Panc1 (cell line): ENCODE data around the gene C19orf38. TPM values are rescaled to one million over a fixed set of nuclear protein-coding genes. Genes with fewer than 3 reads are reported as not detected.

ENCODE experiments used
- ATAC-seq: fragments of 200-7000 bp; cut with Tn5 transposase; 2 replicates; pipeline ENCODE4 v1.9.1; 2020; ENCODE audit warnings: mild to moderate bottlenecking, moderate library complexity
- BruUV-seq: library from RNA; stranded (reverse); fragments of 400-500 nt; replicated peaks from 2 replicates; lab custom pipeline; 2021; lab: Mats Ljungman, UMichigan
- CTCF ChIA-PET: fragments of 300-600 bp; sonication (Branson Sonifier 250); formaldehyde crosslinking; loops from one replicate; lab custom pipeline; 2022; ENCODE audit warnings: antibody characterized with exemption; lab: Charles Lee
- POLR2A ChIA-PET: fragments of 300-600 bp; sonication (Branson Sonifier 250); formaldehyde crosslinking; loops from one replicate; lab custom pipeline; 2022; ENCODE audit warnings: antibody characterized with exemption; lab: Charles Lee
- DNase-seq: peaks from one replicate; pipeline ENCODE4 v3.0.0-alpha.2; 2010; ENCODE audit warnings: low read depth, low spot score
- H3K27ac ChIP-seq: 2 replicates; pipeline ENCODE4 v1.5.1; 2011; ENCODE audit warnings: mild to moderate bottlenecking, low read length, inconsistent platforms
- H3K27me3 ChIP-seq: fragments of 200-500 bp; sonication (Bioruptor generic); 2 replicates; pipeline ENCODE4 v1.6.0; 2014; ENCODE audit warnings: low read length, inconsistent platforms; ENCODE audit not compliant: control insufficient read depth, insufficient read depth
- H3K36me3 ChIP-seq: fragments of 200-500 bp; sonication (Bioruptor generic); 2 replicates; pipeline ENCODE4 v1.5.1; 2014; ENCODE audit warnings: inconsistent platforms, mild to moderate bottlenecking, low read length, moderate library complexity; ENCODE audit not compliant: control insufficient read depth, insufficient read depth
- H3K4me1 ChIP-seq: 2 replicates; pipeline ENCODE4 v1.5.1; 2011; ENCODE audit warnings: inconsistent platforms, mild to moderate bottlenecking, low read length, moderate library complexity; ENCODE audit not compliant: control insufficient read depth, insufficient read depth
- H3K4me3 ChIP-seq, 2 experiments: 2 replicates each; pipeline ENCODE4 v1.5.1; 2011 to 2012; ENCODE audit warnings: low read depth in 2 of 2, low read length in 2 of 2, mild to moderate bottlenecking in 2 of 2, inconsistent platforms in 1 of 2, moderate library complexity in 1 of 2
- H3K9me3 ChIP-seq: fragments of 200-500 bp; sonication (Bioruptor generic); 2 replicates; pipeline ENCODE4 v1.5.1; 2014; ENCODE audit warnings: low read depth, mild to moderate bottlenecking, inconsistent platforms, low read length, moderate library complexity; ENCODE audit not compliant: control insufficient read depth, insufficient read depth
- POLR2AphosphoS5 ChIP-seq: IDR thresholded peaks from 2 replicates; pipeline ENCODE4 v1.6.1; 2012; ENCODE audit warnings: mild to moderate bottlenecking, low read depth, low read length, moderate library complexity
- SIN3A ChIP-seq: IDR thresholded peaks from 2 replicates; pipeline ENCODE4 v1.6.1; 2012; ENCODE audit warnings: low read depth, mild to moderate bottlenecking, low read length, moderate library complexity, borderline replicate concordance; ENCODE audit not compliant: insufficient read depth
- TCF7L2 ChIP-seq: IDR thresholded peaks from 2 replicates; pipeline ENCODE4 v1.6.1; 2011; ENCODE audit warnings: mild to moderate bottlenecking, low read depth, low read length, inconsistent platforms
- in situ Hi-C: cut with HindIII; loops from 2 replicates; pipeline ENCODE4 v1.10.0; 2016; ENCODE audit warnings: low sequenced_read_pairs, low pct_unique_long_range_greater_than_20kb
- intact Hi-C: fragments of 100-400 bp; cut with micrococcal nuclease; formaldehyde crosslinking; loops from one replicate; pipeline ENCODE4 v1.10.0; 2022; ENCODE audit not compliant: unreplicated experiment
- total RNA-seq: library from RNA; stranded (reverse); gene quantifications from one replicate; pipeline ENCODE4 v1.2.1, GENCODE V29; 2021; ENCODE audit not compliant: unreplicated experiment
- TF ChIP-seq, protein P1 (sequence below), 2 experiments: IDR thresholded peaks; 2 replicates each; pipeline ENCODE4 v1.6.1; 2011 to 2012; ENCODE audit warnings: low read depth in 2 of 2, control low read depth in 1 of 2, low read length in 1 of 2, mild to moderate bottlenecking in 1 of 2, moderate library complexity in 1 of 2; ENCODE audit not compliant: insufficient read depth in 1 of 2
- TF ChIP-seq, protein P2 (sequence below): fragments of 450-650 bp; IDR thresholded peaks from 2 replicates; pipeline ENCODE4 v1.5.1; 2017; ENCODE audit warnings: mild to moderate bottlenecking

The C19orf38 gene
- total RNA-seq, 1 experiment from 2014 or later = not detected

DNA sequence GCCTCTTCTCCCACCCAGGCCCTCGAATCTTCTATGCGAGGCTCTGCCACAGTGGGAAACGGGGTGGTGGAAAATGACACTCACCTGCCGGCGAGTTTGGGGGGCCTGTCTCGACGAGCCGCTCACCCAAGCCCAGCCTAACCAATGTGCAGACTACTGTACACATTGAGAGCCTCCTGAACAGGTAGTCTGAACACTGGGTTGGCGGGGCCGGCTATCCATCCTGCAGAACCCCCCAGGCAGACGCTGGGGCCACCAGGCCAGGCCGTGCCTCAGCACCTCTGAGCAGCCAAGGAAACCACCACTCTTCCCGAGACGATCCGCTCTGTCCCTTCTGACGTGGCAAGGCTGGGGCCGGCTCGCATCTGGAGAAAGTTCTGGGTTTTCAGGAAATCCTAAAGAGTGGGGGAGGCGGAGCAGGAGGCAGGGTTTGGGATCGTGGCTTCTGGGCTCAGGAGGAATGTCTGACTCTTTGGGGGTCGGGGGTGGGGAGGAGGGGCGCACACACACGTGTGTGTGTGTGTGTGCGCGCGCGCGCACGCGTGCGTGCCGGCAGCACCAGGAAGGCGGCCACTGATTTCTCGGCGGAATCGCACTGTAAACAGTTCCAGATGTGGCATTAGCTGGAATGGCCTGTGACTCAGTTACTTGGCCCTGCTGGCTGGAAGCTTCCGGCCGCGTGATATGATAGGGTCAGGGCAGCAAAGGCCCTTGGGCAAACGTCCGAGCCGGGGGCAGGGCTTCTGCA lies 30.8 kb upstream of the C19orf38 start:
- ATAC-seq (no peak), DNase-seq (no peak)
- no peak overlapping the region for H3K27ac ChIP-seq
- intact Hi-C loops (no loop called here), in situ Hi-C loops (no loop called here)
- ChIA-PET POLR2A (no interaction called here), CTCF (no interaction called here)
- no peaks in the 10 kb centered on the region for H3K4me1 ChIP-seq
- no peaks in the 10 kb centered on the region for H3K27me3 ChIP-seq
- no peaks in the 10 kb centered on the region for H3K36me3 ChIP-seq
- H3K9me3 ChIP-seq = no peaks in the 10 kb centered on the region
- no peak for TF ChIP-seq SIN3A
- TF ChIP-seq, protein P1, sequence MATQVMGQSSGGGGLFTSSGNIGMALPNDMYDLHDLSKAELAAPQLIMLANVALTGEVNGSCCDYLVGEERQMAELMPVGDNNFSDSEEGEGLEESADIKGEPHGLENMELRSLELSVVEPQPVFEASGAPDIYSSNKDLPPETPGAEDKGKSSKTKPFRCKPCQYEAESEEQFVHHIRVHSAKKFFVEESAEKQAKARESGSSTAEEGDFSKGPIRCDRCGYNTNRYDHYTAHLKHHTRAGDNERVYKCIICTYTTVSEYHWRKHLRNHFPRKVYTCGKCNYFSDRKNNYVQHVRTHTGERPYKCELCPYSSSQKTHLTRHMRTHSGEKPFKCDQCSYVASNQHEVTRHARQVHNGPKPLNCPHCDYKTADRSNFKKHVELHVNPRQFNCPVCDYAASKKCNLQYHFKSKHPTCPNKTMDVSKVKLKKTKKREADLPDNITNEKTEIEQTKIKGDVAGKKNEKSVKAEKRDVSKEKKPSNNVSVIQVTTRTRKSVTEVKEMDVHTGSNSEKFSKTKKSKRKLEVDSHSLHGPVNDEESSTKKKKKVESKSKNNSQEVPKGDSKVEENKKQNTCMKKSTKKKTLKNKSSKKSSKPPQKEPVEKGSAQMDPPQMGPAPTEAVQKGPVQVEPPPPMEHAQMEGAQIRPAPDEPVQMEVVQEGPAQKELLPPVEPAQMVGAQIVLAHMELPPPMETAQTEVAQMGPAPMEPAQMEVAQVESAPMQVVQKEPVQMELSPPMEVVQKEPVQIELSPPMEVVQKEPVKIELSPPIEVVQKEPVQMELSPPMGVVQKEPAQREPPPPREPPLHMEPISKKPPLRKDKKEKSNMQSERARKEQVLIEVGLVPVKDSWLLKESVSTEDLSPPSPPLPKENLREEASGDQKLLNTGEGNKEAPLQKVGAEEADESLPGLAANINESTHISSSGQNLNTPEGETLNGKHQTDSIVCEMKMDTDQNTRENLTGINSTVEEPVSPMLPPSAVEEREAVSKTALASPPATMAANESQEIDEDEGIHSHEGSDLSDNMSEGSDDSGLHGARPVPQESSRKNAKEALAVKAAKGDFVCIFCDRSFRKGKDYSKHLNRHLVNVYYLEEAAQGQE (IDR thresholded peaks at IDR 0.05; ENCODE audit: insufficient read depth in 1 of 2, low read depth in 2 of 2, low read length in 1 of 2) = no peak
- BruUV-seq = no TSS peak
- H3K4me3 ChIP-seq = no peak overlapping the region; a peak in 1 of 4 replicates

DNA sequence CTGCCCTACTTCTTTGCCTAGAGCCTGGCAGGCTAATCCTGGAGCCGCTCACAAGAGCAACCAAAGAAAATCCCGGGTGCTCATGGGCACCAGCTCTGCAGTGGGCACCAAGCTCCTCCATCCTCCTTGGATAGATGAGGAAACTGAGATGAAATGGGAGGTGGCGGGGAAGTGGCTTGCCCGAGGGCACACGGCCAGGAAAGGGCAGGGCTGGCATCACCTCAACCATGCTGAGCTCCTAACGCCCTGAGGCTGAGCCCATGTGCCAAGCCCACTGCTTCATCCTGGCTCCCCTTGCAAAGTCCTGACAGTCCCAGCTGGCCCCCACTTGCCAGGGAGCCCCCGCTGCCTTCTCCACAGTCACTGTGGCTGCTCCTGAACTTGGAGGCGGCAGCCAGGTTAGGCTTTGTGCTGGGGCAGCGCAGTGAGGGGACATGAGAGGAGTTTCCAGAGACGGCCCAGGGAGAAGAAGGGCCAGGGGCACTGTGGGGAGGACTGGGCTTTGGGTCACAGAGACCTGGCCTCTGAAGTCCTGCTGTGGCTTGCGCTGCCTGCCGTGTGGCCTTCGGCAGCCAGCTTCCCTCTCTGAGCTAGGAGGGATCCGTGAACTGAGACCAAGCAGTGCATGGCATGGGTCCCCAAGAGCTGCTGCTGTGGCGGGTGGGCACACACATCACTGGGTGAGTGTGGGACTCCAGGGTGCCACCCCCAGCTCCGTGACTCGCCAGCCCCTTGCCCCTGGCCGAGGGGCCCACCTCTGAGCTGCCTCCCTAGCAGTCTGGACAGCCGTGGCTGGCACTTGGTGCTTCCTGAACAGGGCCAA lies 29.7 kb upstream of the C19orf38 start:
- H3K9me3 ChIP-seq = no peaks in the 10 kb centered on the region
- TF ChIP-seq, protein P2, sequence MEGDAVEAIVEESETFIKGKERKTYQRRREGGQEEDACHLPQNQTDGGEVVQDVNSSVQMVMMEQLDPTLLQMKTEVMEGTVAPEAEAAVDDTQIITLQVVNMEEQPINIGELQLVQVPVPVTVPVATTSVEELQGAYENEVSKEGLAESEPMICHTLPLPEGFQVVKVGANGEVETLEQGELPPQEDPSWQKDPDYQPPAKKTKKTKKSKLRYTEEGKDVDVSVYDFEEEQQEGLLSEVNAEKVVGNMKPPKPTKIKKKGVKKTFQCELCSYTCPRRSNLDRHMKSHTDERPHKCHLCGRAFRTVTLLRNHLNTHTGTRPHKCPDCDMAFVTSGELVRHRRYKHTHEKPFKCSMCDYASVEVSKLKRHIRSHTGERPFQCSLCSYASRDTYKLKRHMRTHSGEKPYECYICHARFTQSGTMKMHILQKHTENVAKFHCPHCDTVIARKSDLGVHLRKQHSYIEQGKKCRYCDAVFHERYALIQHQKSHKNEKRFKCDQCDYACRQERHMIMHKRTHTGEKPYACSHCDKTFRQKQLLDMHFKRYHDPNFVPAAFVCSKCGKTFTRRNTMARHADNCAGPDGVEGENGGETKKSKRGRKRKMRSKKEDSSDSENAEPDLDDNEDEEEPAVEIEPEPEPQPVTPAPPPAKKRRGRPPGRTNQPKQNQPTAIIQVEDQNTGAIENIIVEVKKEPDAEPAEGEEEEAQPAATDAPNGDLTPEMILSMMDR = no peak
- TF ChIP-seq TCF7L2 (no peak), POLR2AphosphoS5 (no peak), SIN3A (no peak)
- TF ChIP-seq, protein P1 (IDR thresholded peaks at IDR 0.05; ENCODE audit: insufficient read depth in 1 of 2, low read depth in 2 of 2, low read length in 1 of 2) = no peak
- DNase-seq (no peak), ATAC-seq (no peak)
- no peaks in the 10 kb centered on the region for H3K4me1 ChIP-seq
- intact Hi-C loops = no loop called here
- no peak overlapping the region for H3K27ac ChIP-seq
- ChIA-PET CTCF (no interaction called here), POLR2A (no interaction called here)
- no peaks in the 10 kb centered on the region for H3K36me3 ChIP-seq
- no TSS peak for BruUV-seq
- H3K27me3 ChIP-seq = no peaks in the 10 kb centered on the region
- no peak overlapping the region for H3K4me3 ChIP-seq
- in situ Hi-C loops = no loop called here
